BE2C (cell line): ENCODE measurements around the gene MAP3K21.

Experiments used
- DNase-seq: peaks from one replicate; pipeline ENCODE4 v3.0.0-alpha.2; 2020
- H3K27me3 ChIP-seq: fragments of 250-450 bp; sonication (Bioruptor Pico); 2 replicates; pipeline ENCODE4 v1.5.1; 2020; ENCODE audit warnings: mild to moderate bottlenecking
- H3K36me3 ChIP-seq: fragments of 250-450 bp; sonication (Bioruptor Pico); 2 replicates; pipeline ENCODE4 v1.5.1; 2020; ENCODE audit warnings: mild to moderate bottlenecking
- H3K4me1 ChIP-seq: fragments of 250-450 bp; sonication (Bioruptor Pico); 2 replicates; pipeline ENCODE4 v1.5.1; 2020
- H3K4me3 ChIP-seq: 2 replicates; pipeline ENCODE4 v1.5.1; 2011; ENCODE audit warnings: low read depth, low read length
- H3K9me3 ChIP-seq: fragments of 250-450 bp; sonication (Bioruptor Pico); 2 replicates; pipeline ENCODE4 v1.5.1; 2020
- TF ChIP-seq, protein P1 (sequence below): IDR thresholded peaks from 2 replicates; pipeline ENCODE4 v1.5.1; 2012; ENCODE audit warnings: mild to moderate bottlenecking, low read depth, low read length

The MAP3K21 gene

DNA sequence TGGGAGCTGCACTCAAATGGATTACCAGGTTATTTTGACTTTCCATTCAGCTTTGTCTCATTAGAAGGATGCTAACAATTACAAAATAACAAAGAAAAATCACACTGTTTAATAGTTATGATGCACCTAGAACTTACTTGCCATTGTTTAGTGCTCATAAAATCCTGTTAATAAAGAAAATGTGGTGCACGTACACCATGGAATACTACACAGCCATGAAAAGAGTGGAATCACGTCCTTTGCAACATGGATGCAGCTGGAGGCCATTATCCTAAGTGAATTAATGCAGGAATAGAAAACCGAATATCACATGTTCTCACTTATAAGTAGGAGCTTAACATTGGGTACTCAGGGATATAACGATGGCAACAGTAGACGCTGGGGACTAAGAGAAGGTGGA, 19.8 kb downstream of the MAP3K21 start:
- no peak overlapping the region for H3K4me3 ChIP-seq
- no peaks in the 10 kb centered on the region for H3K4me1 ChIP-seq
- no peaks in the 10 kb centered on the region for H3K9me3 ChIP-seq
- TF ChIP-seq, protein P1, sequence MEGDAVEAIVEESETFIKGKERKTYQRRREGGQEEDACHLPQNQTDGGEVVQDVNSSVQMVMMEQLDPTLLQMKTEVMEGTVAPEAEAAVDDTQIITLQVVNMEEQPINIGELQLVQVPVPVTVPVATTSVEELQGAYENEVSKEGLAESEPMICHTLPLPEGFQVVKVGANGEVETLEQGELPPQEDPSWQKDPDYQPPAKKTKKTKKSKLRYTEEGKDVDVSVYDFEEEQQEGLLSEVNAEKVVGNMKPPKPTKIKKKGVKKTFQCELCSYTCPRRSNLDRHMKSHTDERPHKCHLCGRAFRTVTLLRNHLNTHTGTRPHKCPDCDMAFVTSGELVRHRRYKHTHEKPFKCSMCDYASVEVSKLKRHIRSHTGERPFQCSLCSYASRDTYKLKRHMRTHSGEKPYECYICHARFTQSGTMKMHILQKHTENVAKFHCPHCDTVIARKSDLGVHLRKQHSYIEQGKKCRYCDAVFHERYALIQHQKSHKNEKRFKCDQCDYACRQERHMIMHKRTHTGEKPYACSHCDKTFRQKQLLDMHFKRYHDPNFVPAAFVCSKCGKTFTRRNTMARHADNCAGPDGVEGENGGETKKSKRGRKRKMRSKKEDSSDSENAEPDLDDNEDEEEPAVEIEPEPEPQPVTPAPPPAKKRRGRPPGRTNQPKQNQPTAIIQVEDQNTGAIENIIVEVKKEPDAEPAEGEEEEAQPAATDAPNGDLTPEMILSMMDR: no peak
- peaks cover 29% of the 10 kb centered on the region for H3K27me3 ChIP-seq
- H3K36me3 ChIP-seq: no peaks in the 10 kb centered on the region
- no peak for DNase-seq

DNA sequence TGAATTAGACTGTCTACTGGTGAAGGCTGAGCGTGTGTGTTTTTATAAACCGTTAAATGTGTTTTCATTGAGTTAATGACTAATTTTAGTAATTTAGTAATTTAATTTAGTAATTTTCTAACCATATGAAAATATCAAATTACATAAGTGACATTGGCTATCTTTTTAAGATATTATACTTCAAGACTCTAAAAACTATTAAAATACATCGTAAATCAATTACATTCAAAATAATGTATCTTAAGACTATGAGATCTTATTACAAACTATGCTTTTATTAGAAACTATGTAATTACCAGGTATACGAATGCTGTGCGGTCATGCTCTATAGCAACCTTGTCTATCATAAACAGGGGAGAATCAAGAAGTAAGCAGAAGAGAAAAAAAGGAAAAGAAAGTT, 21.6 kb downstream of the MAP3K21 start:
- DNase-seq: no peak
- no peaks in the 10 kb centered on the region for H3K36me3 ChIP-seq
- no peaks in the 10 kb centered on the region for H3K4me1 ChIP-seq

DNA sequence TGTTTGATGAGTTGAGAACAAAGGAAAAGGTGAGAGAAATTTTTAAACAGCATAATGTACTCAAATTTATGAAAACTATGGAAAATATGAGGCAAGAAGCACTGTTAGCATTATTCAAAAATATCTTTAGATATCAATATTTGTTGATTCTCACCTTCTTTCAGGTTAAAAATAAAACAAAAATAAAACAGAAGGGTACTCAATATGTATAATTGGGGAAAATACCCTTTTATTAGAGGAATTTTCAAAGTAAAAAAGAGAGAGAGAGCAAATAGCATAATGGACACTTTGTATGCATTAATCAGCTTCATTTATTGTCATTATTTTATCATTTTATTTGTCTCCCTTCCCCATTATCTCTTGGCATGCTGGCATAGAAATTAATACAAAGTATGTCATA, 27.5 kb downstream of the MAP3K21 start:
- TF ChIP-seq, protein P1: no peak
- Histone ChIP-seq H3K36me3 (no peaks in the 10 kb centered on the region), H3K9me3 (no peaks in the 10 kb centered on the region)

More for the DNA sequence above, 21.6 kb downstream of the MAP3K21 start:
- Histone ChIP-seq H3K9me3 (no peaks in the 10 kb centered on the region), H3K4me3 (no peak overlapping the region), H3K27me3 (peaks cover 38% of the 10 kb centered on the region)
- TF ChIP-seq, protein P1: no peak

DNA sequence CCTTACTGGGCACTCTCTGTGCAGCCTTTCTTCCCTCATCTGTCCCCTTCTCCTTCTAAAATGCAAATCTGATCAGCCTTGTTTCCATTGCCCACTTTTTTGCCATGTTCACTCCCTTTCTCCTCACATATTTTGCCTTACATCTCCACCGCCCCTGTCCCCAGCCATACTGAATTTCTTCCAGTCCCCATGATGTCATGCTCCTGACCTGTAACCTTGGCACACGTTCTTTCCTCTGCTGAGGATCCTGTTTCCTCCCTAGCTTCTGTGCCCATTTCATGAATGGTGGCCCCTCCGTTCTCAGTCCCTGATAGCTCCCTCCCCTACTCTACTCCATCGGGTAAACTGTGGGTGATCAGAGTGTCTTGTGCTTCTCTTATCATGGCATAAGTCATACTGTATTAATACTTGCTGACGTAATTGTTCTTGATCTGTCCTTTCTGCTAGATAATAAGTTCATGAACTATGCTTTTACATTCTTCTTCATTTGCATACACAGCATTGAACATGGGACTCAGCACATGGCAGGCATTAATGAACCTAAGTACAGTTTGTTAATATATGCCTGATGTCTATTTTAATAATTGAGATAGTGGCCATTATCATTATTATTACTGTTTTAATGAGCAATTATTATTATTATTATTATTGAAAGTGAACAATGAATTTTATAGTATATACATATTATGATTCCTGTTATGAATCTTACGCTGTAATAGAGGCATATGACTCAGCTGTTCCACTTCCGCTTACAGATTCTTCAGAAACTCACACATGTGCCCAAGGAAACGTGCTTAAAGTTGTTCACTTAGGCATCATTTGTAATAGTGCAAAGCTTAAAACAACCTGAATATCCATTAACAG, 28.5 kb downstream of the MAP3K21 start:
- Histone ChIP-seq H3K4me1 (no peaks in the 10 kb centered on the region), H3K9me3 (no peaks in the 10 kb centered on the region), H3K27me3 (peaks cover 23% of the 10 kb centered on the region), H3K36me3 (no peaks in the 10 kb centered on the region), H3K4me3 (no peak overlapping the region)
- TF ChIP-seq, protein P1: no peak
- no peak for DNase-seq

More for the DNA sequence above, 27.5 kb downstream of the MAP3K21 start:
- Histone ChIP-seq H3K27me3 (peaks cover 12% of the 10 kb centered on the region), H3K4me3 (no peak overlapping the region), H3K4me1 (no peaks in the 10 kb centered on the region)
- no peak for DNase-seq

DNA sequence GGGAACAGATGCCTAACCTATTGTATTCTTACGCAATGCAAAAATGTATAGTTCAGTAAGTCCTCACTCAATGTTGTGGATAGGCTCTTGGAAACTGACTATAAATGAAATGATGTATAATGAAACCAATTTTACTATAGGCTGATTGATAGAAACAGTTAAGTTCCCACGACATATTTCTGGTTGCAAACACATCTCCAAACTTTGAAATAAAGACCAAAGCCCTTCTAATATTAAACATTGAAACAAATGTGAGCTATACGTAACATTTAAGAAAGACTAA, 29.1 kb downstream of the MAP3K21 start:
- no peak overlapping the region for H3K4me3 ChIP-seq
- H3K9me3 ChIP-seq: no peaks in the 10 kb centered on the region
- DNase-seq: no peak
- peaks cover 27% of the 10 kb centered on the region for H3K27me3 ChIP-seq
- H3K4me1 ChIP-seq: no peaks in the 10 kb centered on the region
- H3K36me3 ChIP-seq: no peaks in the 10 kb centered on the region
- TF ChIP-seq, protein P1: no peak

DNA sequence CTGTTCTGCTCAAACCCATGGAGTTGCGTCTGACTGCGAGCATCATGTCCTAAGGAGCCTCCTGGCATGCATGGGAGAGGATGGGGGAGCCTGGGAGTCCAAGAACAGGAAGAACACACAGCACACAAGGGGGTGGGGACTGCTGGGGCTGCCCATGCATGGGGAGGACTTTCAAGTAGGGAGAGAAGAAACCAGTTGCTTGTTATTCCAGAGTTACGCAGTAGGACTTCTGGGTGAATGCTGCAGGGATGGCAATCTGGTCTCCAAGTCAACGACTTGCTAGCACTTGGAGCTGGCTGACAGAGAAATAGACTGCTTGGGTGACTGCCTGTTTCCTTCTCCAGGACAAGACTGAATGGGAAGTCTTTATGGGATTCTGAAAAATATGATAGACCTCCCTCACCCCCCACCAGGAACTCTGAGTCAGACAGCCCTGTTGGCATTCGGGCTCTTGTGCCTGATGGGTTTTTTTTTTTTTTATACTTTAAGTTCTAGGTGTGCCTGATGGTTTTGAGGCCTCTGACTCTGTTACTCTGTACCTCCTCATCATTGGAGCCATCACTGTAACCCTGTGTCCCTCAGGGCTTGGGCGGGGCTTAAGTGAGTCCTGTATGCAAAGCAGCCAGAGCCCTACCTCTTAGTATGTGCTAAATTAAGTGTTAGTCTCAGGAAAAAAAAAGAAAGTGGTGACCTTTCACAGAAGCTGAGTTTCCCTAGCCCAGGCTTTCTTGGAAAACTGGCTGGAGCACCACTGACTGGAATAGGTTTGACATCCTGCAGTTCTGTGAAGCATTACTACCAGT, 30.3 kb downstream of the MAP3K21 start:
- peaks cover 37% of the 10 kb centered on the region for H3K27me3 ChIP-seq
- no peaks in the 10 kb centered on the region for H3K4me1 ChIP-seq
- TF ChIP-seq, protein P1: no peak

More for the DNA sequence above, 30.3 kb downstream of the MAP3K21 start:
- Histone ChIP-seq H3K4me3 (no peak overlapping the region), H3K9me3 (no peaks in the 10 kb centered on the region), H3K36me3 (no peaks in the 10 kb centered on the region)
- no peak for DNase-seq
